Endothelial cell (in vitro differentiated cells): ENCODE measurements around the gene GMPPB. TPM values are rescaled to one million over a fixed set of nuclear protein-coding genes. Genes with fewer than 3 reads are reported as not detected.

Experiments used
- DNase-seq: peaks from one replicate; pipeline ENCODE4 v3.0.0; 2021; ENCODE audit warnings: low spot score
- H3K27ac Mint-ChIP-seq: one replicate; pipeline ENCODE4 v1.8.0; 2021; ENCODE audit warnings: mixed read lengths, inconsistent platforms; ENCODE audit not compliant: unreplicated experiment
- H3K27me3 Mint-ChIP-seq: one replicate; pipeline ENCODE4 v1.8.0; 2021; ENCODE audit warnings: mild to moderate bottlenecking, moderate library complexity, mixed read lengths, inconsistent platforms; ENCODE audit not compliant: unreplicated experiment
- H3K36me3 Mint-ChIP-seq: one replicate; pipeline ENCODE4 v1.8.0; 2021; ENCODE audit warnings: mild to moderate bottlenecking, low read depth, mixed read lengths, inconsistent platforms; ENCODE audit not compliant: unreplicated experiment
- H3K4me1 Mint-ChIP-seq: one replicate; pipeline ENCODE4 v1.8.0; 2021; ENCODE audit warnings: mild to moderate bottlenecking, mixed read lengths, inconsistent platforms; ENCODE audit not compliant: unreplicated experiment
- H3K4me3 Mint-ChIP-seq: one replicate; pipeline ENCODE4 v1.8.0; 2021; ENCODE audit warnings: mild to moderate bottlenecking, mixed read lengths, inconsistent platforms; ENCODE audit not compliant: unreplicated experiment
- H3K9me3 Mint-ChIP-seq: one replicate; pipeline ENCODE4 v1.8.0; 2021; ENCODE audit warnings: mixed read lengths, inconsistent platforms; ENCODE audit not compliant: unreplicated experiment
- CTCF ChIP-seq: fragments of 200-600 bp; sonication (generic); IDR thresholded peaks from one replicate; pipeline ENCODE4 v1.5.0; 2021; ENCODE audit warnings: antibody characterized with exemption; ENCODE audit not compliant: unreplicated experiment
- long read RNA-seq: library from polyadenylated mRNA; unstranded; transcript quantifications from one replicate; pipeline ENCODE4 v2.0.0, GENCODE V29; 2020; ENCODE audit not compliant: unreplicated experiment
- total RNA-seq: library from RNA; stranded (reverse); fragmentation: NEBNext Ultra II Directional; extraction: Animal tissue kit (Norgen Biotek cat#: 25700); gene quantifications from one replicate; pipeline ENCODE4 v1.2.1, GENCODE V29; 2021; ENCODE audit not compliant: unreplicated experiment

The GMPPB gene
- 21.3 TPM for total RNA-seq
- long read RNA-seq, transcript GMPPB-202 (9 exons, 1,582 nt): major isoform, 35 of 41 reads
- long read RNA-seq, partial matches to known transcripts: 0 of 41 reads
- long read RNA-seq, other reads (novel, unspliced or antisense): 2 of 41 reads

GRCh38 chr3:49723628-49724551 lies at the start of gene GMPPB:
TSS of gene GMPPB (minus strand) at chr3:49723951. CDS start at chr3:49723726, 225 bp downstream.
- TF ChIP-seq CTCF: no peak
- peak within 1 kb of the TSS; percentile 93 for H3K27ac Mint-ChIP-seq
- peaks cover 4% of the 10 kb centered on the region for H3K4me1 Mint-ChIP-seq
- H3K9me3 Mint-ChIP-seq: no peaks in the 10 kb centered on the region
- peaks cover 6% of the 10 kb centered on the region for H3K36me3 Mint-ChIP-seq
- peaks cover 18% of the 10 kb centered on the region for H3K27me3 Mint-ChIP-seq
- peak; percentile 97 for DNase-seq
- peak within 1 kb of the TSS; percentile 96 for H3K4me3 Mint-ChIP-seq

GRCh38 chr3:49772703-49773102 lies 49.0 kb upstream of the GMPPB start:
- H3K27me3 Mint-ChIP-seq: no peaks in the 10 kb centered on the region
- no peak for DNase-seq
- peaks cover 5% of the 10 kb centered on the region for H3K4me1 Mint-ChIP-seq
- H3K27ac Mint-ChIP-seq: no peak overlapping the region
- peaks cover 3% of the 10 kb centered on the region for H3K36me3 Mint-ChIP-seq
- no peaks in the 10 kb centered on the region for H3K9me3 Mint-ChIP-seq
- no peak overlapping the region for H3K4me3 Mint-ChIP-seq
- no peak for TF ChIP-seq CTCF

GRCh38 chr3:49771340-49771938 lies 47.7 kb upstream of the GMPPB start:
- H3K9me3 Mint-ChIP-seq: no peaks in the 10 kb centered on the region
- TF ChIP-seq CTCF: no peak
- no peak overlapping the region for H3K27ac Mint-ChIP-seq

GRCh38 chr3:49769926-49770325 lies 46.2 kb upstream of the GMPPB start:
- H3K4me1 Mint-ChIP-seq: peaks cover 5% of the 10 kb centered on the region
- no peak for TF ChIP-seq CTCF
- peaks cover 2% of the 10 kb centered on the region for H3K36me3 Mint-ChIP-seq
- H3K27ac Mint-ChIP-seq: no peak overlapping the region
- no peaks in the 10 kb centered on the region for H3K9me3 Mint-ChIP-seq
- no peaks in the 10 kb centered on the region for H3K27me3 Mint-ChIP-seq
- no peak for DNase-seq
- H3K4me3 Mint-ChIP-seq: no peak overlapping the region

More at GRCh38 chr3:49771340-49771938, 47.7 kb upstream of the GMPPB start:
- peaks cover 5% of the 10 kb centered on the region for H3K4me1 Mint-ChIP-seq
- H3K4me3 Mint-ChIP-seq: no peak overlapping the region
- no peak for DNase-seq
- H3K36me3 Mint-ChIP-seq: no peaks in the 10 kb centered on the region
- no peaks in the 10 kb centered on the region for H3K27me3 Mint-ChIP-seq
